ENCODE results near the gene HDAC11.
"Not testable (repeated sequence)": the region's sequence is repeated elsewhere in the genome, so short reads cannot be mapped to it uniquely, and the experiment has no call there.

HDAC11 gene

GRCh38 chr3:13509059-13509815 lies 29.1 kb downstream of the HDAC11 start:
- DNase-seq = no peak

GRCh38 chr3:13509816-13510192 lies 29.7 kb downstream of the HDAC11 start:
- DNase-seq = no peak

DNA sequence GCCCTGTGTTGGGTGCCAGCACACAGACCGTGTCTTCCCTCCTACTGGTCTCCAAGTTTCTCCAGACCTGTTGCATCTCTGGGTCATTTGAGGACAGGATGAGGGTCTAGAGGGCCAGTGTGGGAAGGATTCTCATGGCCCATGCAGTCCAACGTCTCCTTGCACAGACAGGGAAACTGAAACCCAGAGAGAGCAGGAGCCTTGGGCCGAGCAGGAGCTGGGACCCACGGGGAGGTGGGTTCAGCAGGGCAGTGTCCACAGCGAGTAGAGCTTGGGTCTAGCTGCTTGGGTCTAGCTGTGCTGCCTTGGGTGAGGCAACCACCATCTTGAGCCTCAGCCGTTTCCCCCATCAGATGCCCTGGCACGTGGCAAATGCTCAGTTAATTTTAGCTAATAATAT lies 32.3 kb downstream of the HDAC11 start:
- no peak for DNase-seq

DNA sequence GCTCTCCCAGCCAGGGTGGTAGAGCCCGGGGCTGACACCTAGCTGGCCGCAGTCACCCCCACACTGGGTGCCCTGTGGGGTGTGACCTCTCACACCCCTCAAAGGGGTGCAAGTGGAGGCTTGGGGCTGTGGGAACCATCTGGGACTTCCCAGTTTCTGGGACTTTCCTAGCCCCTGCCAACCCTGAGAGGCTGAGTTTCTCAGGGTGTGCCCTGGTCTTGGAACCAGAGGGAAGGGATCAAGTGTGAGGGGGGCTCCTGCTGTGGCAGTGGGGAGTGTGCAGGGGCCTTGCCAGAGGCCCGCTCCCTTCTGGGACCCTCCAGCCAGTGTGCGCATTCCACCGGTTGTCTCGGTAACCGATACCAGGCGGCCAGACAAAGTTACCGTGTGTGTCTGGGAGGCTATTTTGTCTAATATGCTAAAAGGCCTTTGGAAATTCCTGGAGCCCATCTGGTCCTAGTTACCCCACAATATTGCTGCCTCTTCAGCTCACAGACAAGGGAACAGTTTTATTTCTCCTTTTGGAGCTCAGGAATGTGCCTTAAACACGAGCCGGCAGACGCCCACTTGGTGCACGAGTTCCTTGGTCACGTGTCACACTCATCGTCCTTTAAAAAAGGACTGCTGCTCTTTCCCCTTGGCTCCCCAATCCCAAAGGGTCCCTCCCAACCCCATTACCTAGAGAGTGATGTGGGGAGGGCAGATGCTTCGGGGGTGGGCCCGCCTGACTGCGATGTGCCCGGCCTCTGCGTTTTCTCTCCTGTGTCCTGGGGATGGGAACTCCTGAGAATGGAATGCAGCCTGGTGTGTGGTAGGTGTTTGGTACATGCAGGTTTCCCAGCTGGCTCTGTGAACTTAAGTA lies 33.2 kb downstream of the HDAC11 start:
- no peak for DNase-seq

- no peak for DNase-seq
Measured at GRCh38 chr3:13513913-13514517, 33.9 kb downstream of the HDAC11 start.

DNA sequence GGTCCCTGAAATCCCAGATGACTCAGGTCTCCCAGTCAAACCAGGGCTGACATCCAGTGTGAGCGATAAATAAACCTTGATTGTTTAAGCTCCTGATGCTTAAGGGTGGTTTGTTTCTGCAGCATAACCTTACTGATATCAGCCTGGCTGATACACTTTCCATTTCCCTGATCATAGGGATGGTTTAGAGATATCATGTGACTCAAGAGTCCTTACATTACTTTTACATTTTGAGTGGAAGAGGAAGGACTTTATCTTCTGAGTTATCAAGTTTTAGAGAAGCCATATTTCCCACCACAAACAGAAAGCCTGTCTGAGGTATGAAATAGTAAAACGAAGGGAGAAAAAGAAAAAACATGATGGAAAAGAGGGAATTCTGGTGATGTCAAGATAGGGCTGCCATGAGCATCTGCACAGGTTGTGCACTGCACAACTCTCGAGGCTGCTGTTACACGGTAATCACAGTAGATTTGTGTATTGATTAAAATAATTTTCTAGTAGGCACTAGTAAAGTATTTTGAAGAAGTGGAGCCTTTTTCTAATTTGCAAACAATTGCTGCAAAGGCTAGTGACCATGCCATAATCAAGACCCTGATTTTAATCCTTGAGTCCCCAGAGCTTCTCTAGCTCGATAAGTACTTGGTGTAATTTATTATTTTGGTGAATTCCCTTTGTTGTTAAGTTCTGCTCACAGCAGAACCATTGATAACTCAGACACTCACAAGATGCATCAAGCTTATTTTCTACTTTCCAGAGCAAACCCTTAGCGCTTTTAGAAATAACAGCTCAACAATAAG lies 34.7 kb downstream of the HDAC11 start:
- DNase-seq = no peak

- no peak for DNase-seq
Measured at GRCh38 chr3:13515786-13516759, 36.0 kb downstream of the HDAC11 start.

GRCh38 chr3:13516760-13517135 lies 36.6 kb downstream of the HDAC11 start:
- no peak for DNase-seq

DNA sequence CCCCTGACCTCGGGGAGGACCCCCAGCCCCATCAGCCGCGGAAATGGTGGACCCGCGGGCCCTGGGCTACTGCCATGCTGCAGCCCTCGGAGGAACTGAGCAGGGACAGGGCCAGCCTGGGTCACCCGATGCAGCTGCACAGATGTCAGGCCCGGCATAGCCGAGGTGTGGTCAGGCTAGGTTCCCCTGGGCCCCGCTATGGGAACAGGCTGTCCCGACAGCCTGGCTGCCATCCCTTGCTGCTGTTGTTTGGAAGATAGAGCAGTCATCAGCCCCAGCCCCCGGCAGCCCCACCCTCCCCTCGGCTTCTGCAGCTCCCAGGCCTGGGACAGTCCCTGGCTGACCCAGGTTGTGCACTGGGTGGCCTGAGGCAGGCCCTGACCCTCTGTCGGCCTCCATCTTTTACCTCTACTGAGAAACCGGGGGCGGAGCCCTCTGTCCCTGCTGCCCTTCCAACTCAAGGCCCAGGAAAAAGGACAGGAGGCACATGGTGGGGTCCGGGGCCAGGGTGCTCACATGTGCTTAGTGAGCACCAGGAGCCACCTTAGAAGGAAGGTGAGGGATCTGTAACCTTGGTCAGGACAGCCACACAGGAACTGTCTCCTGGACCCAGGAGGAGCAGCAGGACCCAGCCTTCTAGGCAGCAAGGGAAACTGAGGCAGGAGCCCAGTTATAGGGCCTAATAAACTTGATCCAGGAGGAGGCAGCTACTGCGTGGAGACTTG lies 37.3 kb downstream of the HDAC11 start:
- no peak for DNase-seq

DNA sequence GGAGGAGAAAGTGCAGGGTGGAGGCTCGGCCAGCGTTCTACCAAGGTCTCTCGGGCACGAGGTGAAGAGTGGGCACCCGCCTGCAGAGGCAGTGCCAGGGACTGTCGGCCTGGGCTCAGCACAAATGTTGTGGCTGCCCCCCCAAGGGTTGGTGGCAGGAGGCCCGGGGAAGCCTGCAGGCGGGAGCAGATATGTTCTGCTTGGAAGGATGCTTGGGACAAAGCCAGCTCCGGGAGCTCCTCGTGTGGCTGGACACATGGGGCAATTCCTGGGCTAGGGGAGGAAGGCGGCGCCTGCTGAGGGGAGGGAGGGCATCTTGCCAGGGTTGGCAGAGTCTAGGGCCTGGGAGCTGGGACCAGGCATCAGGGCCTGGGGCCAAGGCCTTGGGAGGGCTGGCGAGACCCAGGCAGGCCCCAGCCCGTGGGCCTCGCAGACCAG lies 38.4 kb downstream of the HDAC11 start:
- DNase-seq = no peak

DNA sequence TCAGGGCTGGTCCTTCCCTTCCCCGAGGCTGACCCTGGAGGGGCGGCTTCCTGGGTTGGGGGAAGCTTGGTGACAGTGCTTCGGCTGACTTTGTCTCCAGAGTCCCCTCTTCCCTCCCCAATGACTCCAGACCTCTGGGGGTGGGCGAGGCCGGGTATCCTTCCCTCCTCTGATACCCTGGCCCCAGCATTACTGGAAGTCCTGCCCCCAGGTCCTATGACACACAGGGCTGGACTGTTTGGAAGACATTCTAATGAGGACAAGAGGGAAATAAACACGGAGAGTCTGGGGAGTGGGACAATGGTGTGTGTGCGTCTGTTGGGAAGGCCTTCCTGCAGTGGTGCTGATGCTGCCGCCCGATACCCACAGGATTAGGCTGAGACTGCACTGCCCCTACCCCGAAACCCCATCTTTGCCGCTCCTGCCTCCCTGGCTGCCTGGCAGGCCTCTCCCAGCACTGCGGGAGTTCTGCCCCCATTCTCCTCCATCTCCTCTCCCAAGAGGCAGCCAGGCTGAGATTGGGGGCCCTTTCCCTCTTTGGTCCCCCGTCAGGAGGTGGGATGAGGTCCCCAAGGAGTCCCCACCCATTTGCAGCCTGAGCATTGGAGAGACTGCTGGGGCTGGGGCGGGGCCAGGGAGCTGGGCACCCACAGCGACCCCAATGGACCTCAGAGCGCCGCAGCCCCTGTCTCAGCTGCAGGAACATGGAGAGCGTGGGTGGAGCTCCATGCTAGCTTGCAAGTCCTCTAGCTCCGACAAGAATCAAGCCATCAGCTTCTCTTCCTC lies 39.1 kb downstream of the HDAC11 start:
- no peak for DNase-seq

- DNase-seq = no peak
Measured at GRCh38 chr3:13520326-13520880, 40.3 kb downstream of the HDAC11 start.

DNA sequence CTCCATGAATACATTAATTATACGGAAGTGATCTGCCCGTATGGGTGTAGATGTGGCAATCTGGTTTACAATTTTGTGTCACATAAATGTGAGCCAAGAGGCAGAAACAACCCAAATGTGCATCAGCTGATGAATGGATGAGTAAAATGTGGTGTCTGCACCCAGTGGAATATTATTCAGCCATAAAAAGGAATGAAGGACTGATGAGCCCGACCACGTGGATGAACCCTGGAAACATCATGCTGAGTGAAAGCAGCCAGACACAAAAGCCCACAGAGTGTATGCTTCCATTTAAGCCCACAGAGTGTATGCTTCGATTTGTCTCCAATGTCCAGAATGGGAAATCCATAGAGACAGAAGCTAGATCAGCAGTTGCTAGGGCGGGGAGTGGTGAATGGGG lies 41.2 kb downstream of the HDAC11 start:
- DNase-seq = no peak

GRCh38 chr3:13521749-13522148 lies 41.6 kb downstream of the HDAC11 start:
- DNase-seq = not testable (repeated sequence)

DNA sequence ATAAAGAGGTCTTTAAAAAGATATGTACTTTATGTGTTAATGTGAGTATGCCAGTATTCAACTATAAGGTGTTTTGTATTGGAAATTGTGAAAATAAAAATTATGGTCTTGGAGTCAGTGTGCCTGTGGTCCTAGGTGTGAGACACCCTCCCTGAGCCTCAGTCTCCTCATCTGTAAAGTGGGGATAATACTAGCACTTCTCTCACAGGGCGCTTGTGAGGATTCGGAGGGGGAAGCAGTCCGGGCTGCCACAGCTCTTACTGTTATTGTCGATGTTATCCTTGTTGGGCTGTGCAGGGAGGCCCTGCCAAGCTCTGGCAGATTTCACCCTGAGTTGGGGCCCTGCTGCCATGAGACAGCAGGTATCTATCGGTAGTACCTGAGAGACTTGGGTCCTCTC lies 42.1 kb downstream of the HDAC11 start:
- DNase-seq = no peak

- DNase-seq = no peak
Measured at GRCh38 chr3:13524979-13525669, 45.0 kb downstream of the HDAC11 start.

- no peak for DNase-seq
Measured at GRCh38 chr3:13525827-13526625, 45.9 kb downstream of the HDAC11 start.

DNA sequence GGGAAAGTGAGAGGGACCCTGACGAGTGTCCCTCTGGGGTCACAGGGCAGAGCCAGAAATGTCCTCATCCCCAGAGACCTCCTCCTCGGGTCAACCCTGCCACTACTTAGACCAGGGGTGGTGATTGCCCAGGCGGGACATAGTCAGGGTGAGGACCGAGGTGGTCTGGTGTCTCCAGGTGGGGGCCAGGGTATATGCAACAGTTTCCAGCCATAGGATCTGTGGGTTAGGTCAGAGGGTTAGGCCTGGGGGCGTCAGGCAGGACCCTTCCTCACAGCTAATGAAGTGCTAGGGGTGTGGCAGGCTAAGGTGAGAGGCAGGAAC lies 46.5 kb downstream of the HDAC11 start:
- no peak for DNase-seq

All from NCI-H1436 treated with DMSO at 0.1 percent for 48 hours (cell line).